ENCODE measurements around the gene UBE2G1. TPM values are rescaled to one million over a fixed set of nuclear protein-coding genes. Genes with fewer than 3 reads are reported as not detected.

Gene UBE2G1
- total RNA-seq, 1 donor from 2014 or later = 66.6 TPM

Other genes starting within 250 kb of the UBE2G1 start
- 64.0 and 81.1 TPM in 2 replicates for gene ZZEF1, start 223.6 kb downstream of the UBE2G1 start, total RNA-seq
- gene CYB5D2, start 223.5 kb downstream of the UBE2G1 start, total RNA-seq = 5.5 and 6.2 TPM in 2 replicates
- 41.6 and 50.2 TPM in 2 replicates for gene ANKFY1, start 102.7 kb downstream of the UBE2G1 start, total RNA-seq
- gene SPNS3, start 67.3 kb upstream of the UBE2G1 start, total RNA-seq = 1.1 and 2.5 TPM in 2 replicates
- 0.38 TPM in 1 of 2 replicates, not detected in the other for gene SPNS2, start 132.2 kb upstream of the UBE2G1 start, total RNA-seq
- gene MYBBP1A, start 188.7 kb upstream of the UBE2G1 start, total RNA-seq = 90.3 and 108 TPM in 2 replicates
- not detected in 2 replicates for gene GGT6, start 193.9 kb upstream of the UBE2G1 start, total RNA-seq
- not detected in 2 replicates for gene SMTNL2, start 217.9 kb upstream of the UBE2G1 start, total RNA-seq

All from activated B cell treated with CpG ODN at 0.5 μM for 24 hours (primary cell).